Fibroblast of lung (primary cell): ENCODE results near the gene NFKBIB.

Source experiments
- CTCF ChIP-seq, 2 donors: IDR thresholded peaks in 1 of 2; conservative IDR thresholded peaks in 1 of 2; 1 replicate in 1 of 2; 2 replicates in 1 of 2; pipeline ENCODE4 v1.5.1; 2011 to 2012; ENCODE audit warnings: low read length in 2 of 2, control low read depth in 1 of 2, inconsistent platforms in 1 of 2, low read depth in 1 of 2, mild to moderate bottlenecking in 1 of 2
- EZH2 ChIP-seq: IDR thresholded peaks from 2 replicates; pipeline ENCODE4 v1.5.1; 2012; ENCODE audit warnings: low read length, control low read depth, mild to moderate bottlenecking; ENCODE audit errors: missing control alignments

GRCh38 chr19:38850436-38850975 lies 49.3 kb upstream of the NFKBIB start:
- TF ChIP-seq CTCF (conservative IDR thresholded peaks at IDR 0.05 in 1 of 2, IDR thresholded peaks at IDR 0.05 in 1 of 2; ENCODE audit: low read depth in 1 of 2, low read length in 2 of 2) (peak in 1 of 2 donors; percentile 12), EZH2 (no peak)
